Limb (tissue), 2 donors: ENCODE data around the gene ACKR3.

Experiments used
- DNase-seq, 2 donors: peaks; one replicate each; pipeline ENCODE4 v3.0.0-alpha.2; 2016; ENCODE audit errors: extremely low spot score in 2 of 2

ACKR3 gene

GRCh38 chr2:236584521-236585384 is 15.1 kb downstream of the ACKR3 start:
- no peak for DNase-seq

DNA sequence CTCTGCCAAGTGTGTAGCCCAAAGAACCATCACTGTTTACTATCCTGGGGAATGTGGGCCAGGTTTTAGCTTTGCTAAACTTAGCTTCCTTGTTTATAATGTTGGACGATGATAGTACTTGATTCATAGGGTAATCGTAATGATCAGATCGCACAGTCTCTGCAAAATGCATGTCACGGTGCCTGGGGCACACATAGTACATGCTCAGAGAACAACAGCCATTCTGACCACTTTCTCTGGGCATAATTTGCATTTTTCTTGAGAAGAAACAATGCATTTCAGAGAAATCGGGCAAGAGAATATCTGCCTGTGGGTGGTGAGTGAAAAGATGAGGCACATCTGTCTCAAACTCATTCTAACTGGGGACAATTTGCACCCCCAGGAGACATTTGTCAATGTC is 16.3 kb downstream of the ACKR3 start:
- no peak for DNase-seq

- DNase-seq, result no peak
Measured at GRCh38 chr2:236587861-236588815, 18.5 kb downstream of the ACKR3 start.

- DNase-seq, result no peak
Measured at GRCh38 chr2:236588932-236589592, 19.4 kb downstream of the ACKR3 start.

DNA sequence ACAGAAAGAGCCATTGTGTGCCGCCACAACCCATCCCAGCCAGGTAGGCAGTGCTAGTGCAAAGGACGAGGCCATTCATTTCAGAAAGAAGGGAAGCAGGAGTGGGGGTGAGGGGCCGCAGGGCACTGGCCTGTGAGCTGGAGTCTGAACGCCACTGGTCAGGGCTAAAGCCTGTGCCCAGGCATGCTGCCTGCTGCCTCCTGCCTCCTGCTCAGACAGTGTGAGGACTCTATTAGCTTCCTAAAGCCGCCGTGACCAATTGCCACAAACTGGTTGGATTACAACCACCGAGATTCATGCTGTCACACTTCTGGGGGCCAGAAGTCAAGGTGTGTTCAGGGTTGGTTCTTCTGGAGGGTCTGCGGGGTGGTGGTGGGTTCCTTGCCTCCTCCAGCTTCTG is 21.2 kb downstream of the ACKR3 start:
- DNase-seq, result no peak

DNA sequence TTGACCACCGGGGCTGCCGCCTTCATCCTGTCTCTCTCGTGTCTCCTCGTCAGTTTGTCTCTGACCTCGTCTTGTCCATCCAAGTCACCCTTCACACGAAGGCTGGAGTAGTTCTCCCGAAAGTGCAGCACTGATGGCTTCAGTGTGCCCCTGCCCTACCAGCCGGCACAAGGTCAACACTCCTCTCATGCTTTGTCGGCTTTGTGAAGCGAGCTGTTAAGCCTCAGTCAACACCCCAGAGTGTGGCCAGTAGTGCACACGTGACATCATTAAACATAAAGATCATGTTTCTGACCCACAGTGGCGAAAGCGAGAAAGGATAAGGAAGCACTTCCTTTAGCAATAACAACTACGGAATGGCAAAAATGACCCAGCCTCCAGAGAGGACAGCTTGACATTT is 23.2 kb downstream of the ACKR3 start:
- no peak for DNase-seq

- DNase-seq, result no peak
Measured at GRCh38 chr2:236593531-236593930, 23.9 kb downstream of the ACKR3 start.

GRCh38 chr2:236593956-236594355 is 24.3 kb downstream of the ACKR3 start:
- DNase-seq, result no peak

DNA sequence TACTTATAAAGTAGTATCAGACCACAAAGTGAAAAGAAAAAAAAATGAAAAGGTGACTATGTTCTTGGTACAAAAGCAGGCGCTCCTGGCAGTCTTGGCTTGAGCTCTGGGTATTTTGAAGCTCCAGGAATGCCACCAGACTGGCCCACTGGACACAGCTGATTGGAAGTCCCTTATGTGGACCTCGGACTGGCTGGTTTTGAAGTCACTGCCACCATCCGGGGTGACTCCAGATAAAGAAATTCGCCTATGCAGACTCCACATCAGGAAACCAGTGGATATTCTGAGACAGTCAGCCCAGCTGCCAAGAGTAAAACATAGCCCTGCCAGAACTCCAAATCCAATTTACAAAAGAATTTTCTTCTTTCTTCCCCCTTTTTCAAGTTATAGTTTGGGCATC is 28.0 kb downstream of the ACKR3 start:
- no peak for DNase-seq

GRCh38 chr2:236599059-236599458 is 29.4 kb downstream of the ACKR3 start:
- DNase-seq, result no peak

GRCh38 chr2:236600158-236600557 is 30.5 kb downstream of the ACKR3 start:
- no peak for DNase-seq

DNA sequence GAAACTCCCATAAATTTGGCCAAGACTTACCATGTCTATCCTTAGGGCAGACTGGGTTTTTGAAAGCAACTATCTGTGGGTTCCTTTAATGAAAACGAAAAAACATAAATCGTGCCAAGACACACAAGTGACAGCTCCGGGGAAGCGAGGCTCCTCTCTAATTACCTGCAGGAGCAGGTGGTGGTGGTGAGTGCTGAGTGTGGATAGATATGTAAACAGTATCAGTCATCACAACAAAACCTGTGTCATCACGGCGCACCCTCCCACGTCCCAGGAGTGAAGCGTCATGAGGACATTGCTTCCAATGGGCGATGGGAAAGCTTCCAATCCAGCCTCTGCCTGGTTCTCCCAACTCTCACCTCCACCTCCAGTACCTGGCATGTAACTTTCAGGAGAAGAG is 31.3 kb downstream of the ACKR3 start:
- no peak for DNase-seq

GRCh38 chr2:236601316-236602202 is 31.9 kb downstream of the ACKR3 start:
- no peak for DNase-seq

DNA sequence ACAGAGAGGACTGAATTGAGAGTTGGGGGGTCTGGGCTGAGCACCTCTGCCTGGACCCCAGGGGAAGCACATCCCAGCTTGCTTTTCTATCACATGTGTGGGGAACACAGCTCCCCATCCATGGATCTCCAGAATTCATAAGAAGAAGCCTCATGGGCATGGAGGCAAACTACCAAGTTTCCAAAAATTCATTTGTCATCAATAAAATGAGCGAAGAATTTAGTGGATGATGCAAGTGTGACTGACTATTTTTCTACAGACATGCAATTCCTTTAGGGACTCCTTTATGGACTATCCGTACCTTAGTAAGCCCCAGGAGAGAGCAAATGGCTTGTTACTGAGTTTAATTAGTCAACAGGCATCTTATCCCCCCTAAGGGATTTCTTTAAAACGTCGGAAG is 33.1 kb downstream of the ACKR3 start:
- DNase-seq, result no peak

DNA sequence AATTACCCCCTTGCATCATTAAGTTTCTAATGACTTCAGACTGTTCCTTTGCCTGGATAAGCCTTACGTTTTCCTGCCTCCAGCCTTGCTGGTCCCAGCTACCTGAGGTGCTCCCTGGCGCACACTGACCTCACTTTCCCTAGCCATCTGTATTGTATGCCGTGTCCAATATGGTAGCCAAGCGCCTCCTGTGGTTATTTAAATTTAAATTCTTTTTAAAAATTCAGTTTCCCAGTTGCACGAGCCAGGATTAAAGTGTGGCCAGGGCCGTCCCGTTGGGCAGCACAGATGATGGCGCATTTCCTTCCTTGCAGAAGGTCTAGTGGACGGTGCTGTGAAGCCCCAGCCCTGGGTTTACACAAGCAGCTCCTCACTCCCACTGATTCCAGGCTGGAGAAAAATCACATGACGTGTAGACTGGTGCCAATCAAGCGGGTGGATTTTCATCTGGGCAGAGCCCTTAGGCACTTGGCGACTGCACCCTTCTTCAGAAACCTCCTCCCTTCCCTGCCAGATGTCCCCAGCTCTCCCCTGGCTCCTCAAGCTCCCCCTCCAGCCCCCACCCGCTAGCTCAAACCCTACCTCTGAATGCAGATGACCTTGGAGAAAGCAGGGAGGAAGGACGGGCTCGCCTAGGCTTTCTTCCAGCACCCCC is 33.9 kb downstream of the ACKR3 start:
- no peak for DNase-seq

GRCh38 chr2:236604575-236605344 is 35.1 kb downstream of the ACKR3 start:
- DNase-seq, result no peak

GRCh38 chr2:236605345-236605734 is 35.7 kb downstream of the ACKR3 start:
- DNase-seq, result no peak

GRCh38 chr2:236606023-236606422 is 36.4 kb downstream of the ACKR3 start:
- no peak for DNase-seq

DNA sequence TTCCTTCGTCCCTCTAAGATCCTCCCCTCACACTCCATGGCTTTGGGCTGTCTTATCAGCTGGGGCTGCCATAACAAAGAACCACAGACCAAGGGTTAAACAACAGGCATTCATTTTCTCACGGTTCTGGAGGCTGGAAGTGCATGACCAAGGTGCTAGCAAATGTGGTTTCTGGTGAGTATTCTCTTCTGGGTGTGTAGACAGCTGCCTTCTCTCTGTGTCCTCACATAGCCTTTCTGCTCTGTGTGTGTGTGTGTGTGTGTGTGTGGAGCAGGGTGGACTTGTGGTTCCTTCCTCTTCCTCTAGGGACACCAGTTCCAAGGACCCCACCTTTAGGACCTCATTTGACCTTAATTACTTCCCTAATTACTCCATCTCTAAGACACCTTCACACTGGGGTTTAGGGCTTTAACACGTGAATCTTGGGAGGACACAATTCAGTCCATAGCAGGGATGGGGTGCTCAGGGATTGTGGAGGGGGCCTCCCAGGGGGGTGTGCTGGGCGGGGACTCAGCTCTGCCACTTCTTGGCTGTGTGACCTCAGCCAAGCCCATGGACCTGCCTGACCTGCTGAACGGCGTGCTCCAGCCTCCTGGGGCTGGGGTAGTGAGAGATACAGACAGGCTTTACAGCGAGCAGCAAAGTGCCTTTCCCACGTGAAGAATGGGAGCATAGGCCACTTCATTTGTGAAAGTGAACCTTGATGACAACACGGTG is 38.0 kb downstream of the ACKR3 start:
- DNase-seq, result no peak
